ENCODE measurements around the gene USP26. TPM values are rescaled to one million over a fixed set of nuclear protein-coding genes. Genes with fewer than 3 reads are reported as not detected.

The USP26 gene
- total RNA-seq, 1 donor from 2014 or later, result not detected

- H3K4me1 Mint-ChIP-seq (ENCODE audit: low read depth, unreplicated experiment), result no peaks in the 10 kb centered on the region
- no peaks in the 10 kb centered on the region for H3K9me3 Mint-ChIP-seq (ENCODE audit: unreplicated experiment)
- H3K27ac Mint-ChIP-seq (ENCODE audit: unreplicated experiment), result no peak overlapping the region
- no peak for DNase-seq
- peaks cover under 1% of the 10 kb centered on the region for H3K27me3 Mint-ChIP-seq (ENCODE audit: unreplicated experiment)
- no peak for TF ChIP-seq CTCF (IDR thresholded peaks at IDR 0.05; ENCODE audit: partially characterized antibody, unreplicated experiment)
- no peaks in the 10 kb centered on the region for H3K36me3 Mint-ChIP-seq (ENCODE audit: unreplicated experiment)
- no peak overlapping the region for H3K4me3 Mint-ChIP-seq (ENCODE audit: unreplicated experiment)
Observed at GRCh38 chrX:133072566-133072965, 24.3 kb downstream of the USP26 start.

- Mint-ChIP-seq H3K9me3 (ENCODE audit: unreplicated experiment) (no peaks in the 10 kb centered on the region), H3K27ac (ENCODE audit: unreplicated experiment) (no peak overlapping the region)
- no peak for DNase-seq
Observed at GRCh38 chrX:133068461-133068860, 28.4 kb downstream of the USP26 start.

GRCh38 chrX:133056341-133056740 is 40.6 kb downstream of the USP26 start:
- H3K27me3 Mint-ChIP-seq (ENCODE audit: unreplicated experiment), result no peaks in the 10 kb centered on the region
- H3K27ac Mint-ChIP-seq (ENCODE audit: unreplicated experiment), result no peak overlapping the region
- no peaks in the 10 kb centered on the region for H3K4me1 Mint-ChIP-seq (ENCODE audit: low read depth, unreplicated experiment)
- no peak overlapping the region for H3K4me3 Mint-ChIP-seq (ENCODE audit: unreplicated experiment)
- no peaks in the 10 kb centered on the region for H3K36me3 Mint-ChIP-seq (ENCODE audit: unreplicated experiment)
- H3K9me3 Mint-ChIP-seq (ENCODE audit: unreplicated experiment), result no peaks in the 10 kb centered on the region
- DNase-seq, result no peak
- no peak for TF ChIP-seq CTCF (IDR thresholded peaks at IDR 0.05; ENCODE audit: partially characterized antibody, unreplicated experiment)

More at GRCh38 chrX:133068461-133068860, 28.4 kb downstream of the USP26 start:
- Mint-ChIP-seq H3K4me3 (ENCODE audit: unreplicated experiment) (no peak overlapping the region), H3K27me3 (ENCODE audit: unreplicated experiment) (peaks cover 2% of the 10 kb centered on the region), H3K4me1 (ENCODE audit: low read depth, unreplicated experiment) (no peaks in the 10 kb centered on the region), H3K36me3 (ENCODE audit: unreplicated experiment) (no peaks in the 10 kb centered on the region)
- no peak for TF ChIP-seq CTCF (IDR thresholded peaks at IDR 0.05; ENCODE audit: partially characterized antibody, unreplicated experiment)

- no peak for DNase-seq
- Mint-ChIP-seq H3K36me3 (ENCODE audit: unreplicated experiment) (no peaks in the 10 kb centered on the region), H3K27ac (ENCODE audit: unreplicated experiment) (no peak overlapping the region), H3K4me3 (ENCODE audit: unreplicated experiment) (no peak overlapping the region), H3K4me1 (ENCODE audit: low read depth, unreplicated experiment) (peaks cover 3% of the 10 kb centered on the region), H3K9me3 (ENCODE audit: unreplicated experiment) (no peaks in the 10 kb centered on the region), H3K27me3 (ENCODE audit: unreplicated experiment) (no peaks in the 10 kb centered on the region)
- TF ChIP-seq CTCF (IDR thresholded peaks at IDR 0.05; ENCODE audit: partially characterized antibody, unreplicated experiment), result no peak
Observed at GRCh38 chrX:133054761-133055405, 42.0 kb downstream of the USP26 start.

GRCh38 chrX:133053861-133054598 is 42.9 kb downstream of the USP26 start:
- Mint-ChIP-seq H3K9me3 (ENCODE audit: unreplicated experiment) (no peaks in the 10 kb centered on the region), H3K27me3 (ENCODE audit: unreplicated experiment) (no peaks in the 10 kb centered on the region), H3K4me1 (ENCODE audit: low read depth, unreplicated experiment) (peaks cover 3% of the 10 kb centered on the region), H3K36me3 (ENCODE audit: unreplicated experiment) (no peaks in the 10 kb centered on the region), H3K27ac (ENCODE audit: unreplicated experiment) (no peak overlapping the region), H3K4me3 (ENCODE audit: unreplicated experiment) (no peak overlapping the region)
- no peak for TF ChIP-seq CTCF (IDR thresholded peaks at IDR 0.05; ENCODE audit: partially characterized antibody, unreplicated experiment)
- no peak for DNase-seq

Measured in glutamatergic neuron (in vitro differentiated cells).